HG03571 (cell line): ENCODE measurements around the gene DNAH9.
A peak's percentile ranks its signal among the peaks of the same experiment; 100 is the strongest.
"Not testable (repeated sequence)": the region's sequence is repeated elsewhere in the genome, so short reads cannot be mapped to it uniquely, and the experiment has no call there.

ENCODE experiments used
- ATAC-seq: cut with Tn5 transposase; IDR thresholded peaks from one replicate; pipeline ENCODE4 v1.9.1; 2021; ENCODE audit not compliant: unreplicated experiment

The DNAH9 gene

GRCh38 chr17:11954936-11955335, 356.7 kb downstream of the DNAH9 start:
- ATAC-seq: no peak

DNA sequence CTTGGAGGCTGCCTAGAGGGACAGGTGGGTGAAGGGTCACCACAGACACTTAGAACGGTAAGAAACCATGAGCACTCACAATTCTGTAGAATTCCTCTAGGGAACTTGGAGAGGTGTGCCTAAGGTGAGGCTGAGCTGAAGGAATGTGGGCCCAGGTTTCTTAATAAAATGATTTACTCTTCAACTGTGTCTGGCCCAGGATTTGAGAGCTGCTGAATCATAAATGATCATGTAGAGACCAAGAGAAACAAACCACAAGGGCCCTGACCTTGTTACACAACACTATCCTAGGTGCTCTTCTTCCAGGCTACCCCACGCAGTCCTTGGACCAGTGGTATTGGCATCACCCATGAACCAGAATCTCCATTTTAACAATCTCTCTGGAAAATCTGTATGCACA, 371.3 kb downstream of the DNAH9 start:
- no peak for ATAC-seq

- not testable (repeated sequence) for ATAC-seq
Measured at GRCh38 chr17:11972741-11973140, 374.5 kb downstream of the DNAH9 start.

GRCh38 chr17:11979795-11980194, 381.5 kb downstream of the DNAH9 start:
- no peak for ATAC-seq

DNA sequence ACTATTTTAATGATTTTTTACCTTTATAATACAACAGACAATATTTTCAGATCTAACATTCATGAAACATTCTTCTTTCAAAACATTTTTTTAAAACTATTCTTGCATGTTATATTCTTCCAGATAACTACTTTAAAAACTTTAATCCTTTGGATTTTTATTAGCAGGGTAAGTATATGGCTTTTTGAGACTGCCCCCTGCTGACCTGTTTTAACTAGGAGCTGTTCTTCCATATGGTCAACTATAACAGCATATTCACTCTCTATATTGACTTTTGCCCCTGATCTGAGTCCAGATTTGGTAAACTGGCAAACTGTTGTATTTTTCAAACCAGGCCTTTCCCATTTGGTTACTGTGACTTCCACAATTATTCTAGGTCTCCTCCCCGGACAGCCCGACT, 382.5 kb downstream of the DNAH9 start:
- ATAC-seq: no peak

DNA sequence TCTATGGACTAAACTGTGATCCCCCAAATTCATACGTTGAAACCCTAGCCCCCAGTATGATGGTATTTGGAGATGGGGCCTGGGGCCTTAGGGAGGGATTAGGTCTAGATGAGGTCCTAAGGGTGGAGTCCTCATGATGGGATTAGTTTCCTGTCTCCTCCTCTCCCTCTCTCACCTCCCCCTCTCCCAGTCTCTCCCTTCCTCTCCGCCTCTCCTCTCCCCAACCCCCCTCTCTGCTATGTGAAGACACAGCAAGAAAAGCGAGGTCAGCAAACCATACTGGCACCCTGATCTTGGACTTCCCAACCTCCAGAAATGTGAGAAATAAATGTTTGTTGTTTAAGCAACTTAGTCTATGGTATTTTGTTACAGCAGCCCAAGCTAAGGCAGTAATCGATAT, 383.6 kb downstream of the DNAH9 start:
- no peak for ATAC-seq

DNA sequence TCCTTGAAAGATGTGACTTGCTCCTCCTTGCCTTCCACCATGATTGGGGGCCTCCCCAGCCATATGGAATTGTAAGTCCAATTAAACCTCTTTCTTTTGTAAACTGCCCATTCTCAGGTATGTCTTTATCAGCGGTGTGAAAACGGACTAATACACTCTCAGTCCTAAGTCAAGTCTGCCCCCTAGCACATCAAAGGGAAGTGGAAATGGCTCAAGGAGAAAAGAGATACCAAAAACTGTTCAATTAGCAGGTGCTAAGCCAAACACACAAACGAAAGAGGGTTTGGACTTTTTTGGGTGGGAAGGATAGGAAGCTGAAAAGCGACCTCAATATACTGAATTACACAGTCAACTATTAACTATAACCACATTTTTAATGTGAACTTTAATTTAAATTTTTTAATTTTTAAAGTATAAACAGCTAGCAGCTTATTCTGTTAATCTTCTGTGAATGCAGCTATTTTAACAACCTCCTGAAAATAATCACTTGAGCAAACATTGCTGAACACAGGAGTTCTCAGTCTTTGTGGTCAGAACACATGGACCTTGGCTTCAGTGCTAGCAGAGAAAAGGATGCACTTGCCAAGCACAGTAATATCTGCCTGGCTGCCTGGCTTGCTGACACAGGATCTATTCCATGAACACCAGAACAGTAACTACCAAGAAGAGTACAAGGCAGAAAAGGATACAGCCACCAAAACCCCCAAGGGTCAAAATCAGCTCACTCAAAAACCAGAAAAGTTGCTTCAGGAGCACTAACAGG, 388.1 kb downstream of the DNAH9 start:
- ATAC-seq: no peak

- ATAC-seq: no peak
Measured at GRCh38 chr17:11986942-11987329, 388.7 kb downstream of the DNAH9 start.

- ATAC-seq: no peak
Measured at GRCh38 chr17:11990363-11990983, 392.2 kb downstream of the DNAH9 start.

GRCh38 chr17:11991461-11991860, 393.2 kb downstream of the DNAH9 start:
- ATAC-seq: no peak

GRCh38 chr17:11996722-11997146, 398.5 kb downstream of the DNAH9 start:
- ATAC-seq: peak; percentile 35

- ATAC-seq: peak; percentile 96
Measured at GRCh38 chr17:11997147-11997971, 399.1 kb downstream of the DNAH9 start, which contains the start of gene ZNF18. Gene ZNF18, minus strand, starts transcription at chr17:11997475. Its CDS starts 4,646 bp downstream, at chr17:11992829.

GRCh38 chr17:11997972-11998233, 399.6 kb downstream of the DNAH9 start:
- ATAC-seq: no peak

GRCh38 chr17:11999696-12000095, 401.4 kb downstream of the DNAH9 start:
- ATAC-seq: no peak

GRCh38 chr17:12007466-12007865, 409.2 kb downstream of the DNAH9 start:
- ATAC-seq: no peak
